Suprapubic skin (tissue), 3 donors: ENCODE data around the gene KLHDC4.

Experiments used
- CTCF ChIP-seq, 2 donors: fragments of 200-600 bp in 1 of 2; fragments of 450-650 bp in 1 of 2; sonication (generic) in 1 of 2; IDR thresholded peaks; one replicate each; pipeline ENCODE4 v1.5.1; 2016 to 2019; ENCODE audit warnings: antibody characterized with exemption in 2 of 2, mild to moderate bottlenecking in 1 of 2, moderate library complexity in 1 of 2
- POLR2AphosphoS5 ChIP-seq, 3 donors: sonication (generic); formaldehyde crosslinking; IDR thresholded peaks; one replicate each; pipeline ENCODE4 v1.6.1; 2017; ENCODE audit warnings: antibody characterized with exemption in 3 of 3

DNA sequence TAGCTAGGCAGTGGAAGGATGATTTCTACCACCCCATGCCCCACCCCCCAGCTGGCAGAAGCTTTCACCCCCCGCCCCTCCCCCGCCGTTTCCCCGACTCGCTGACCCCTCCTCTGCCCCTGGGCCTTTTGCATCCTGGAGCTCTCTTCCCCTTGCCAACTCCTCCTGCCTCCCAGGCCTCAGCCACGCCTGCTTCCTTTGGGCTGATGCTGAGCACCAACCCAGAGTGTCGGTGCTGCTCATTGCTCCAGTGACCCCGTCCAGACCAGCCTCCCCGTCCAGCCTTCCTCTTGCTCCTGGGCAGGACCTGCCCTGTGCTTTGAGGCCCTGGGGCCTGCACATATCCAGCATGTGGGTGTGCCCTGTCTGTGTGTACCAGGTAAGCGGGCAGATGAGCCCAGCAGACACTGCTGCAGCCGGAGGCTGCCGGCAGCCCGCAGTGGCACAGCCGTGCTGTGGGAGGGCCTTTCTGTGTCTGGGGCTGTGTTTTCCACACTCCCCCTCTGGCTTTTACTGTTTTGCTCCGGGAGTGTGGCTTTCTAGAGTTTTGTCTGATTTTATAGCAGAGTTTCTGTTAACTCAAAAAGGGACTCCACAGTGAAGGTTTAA lies 90.6 kb downstream of the KLHDC4 start:
- no peak for TF ChIP-seq CTCF (IDR thresholded peaks at IDR 0.05)
- no peak for TF ChIP-seq POLR2AphosphoS5 (IDR thresholded peaks at IDR 0.05)
